ENCODE results near the gene ASCC3.
"Not testable (repeated sequence)": the region's sequence is repeated elsewhere in the genome, so short reads cannot be mapped to it uniquely, and the experiment has no call there.

Gene ASCC3

GRCh38 chr6:100657678-100658330 is 223.3 kb downstream of the ASCC3 start:
- DNase-seq (ENCODE audit: low read depth) = no peak
- TF ChIP-seq CTCF (conservative IDR thresholded peaks at IDR 0.05; ENCODE audit: low read depth, low read length) = peak; percentile 46
- H3K4me3 ChIP-seq (ENCODE audit: low read length) = no peak overlapping the region

GRCh38 chr6:100641147-100641546 is 240.0 kb downstream of the ASCC3 start:
- H3K4me3 ChIP-seq (ENCODE audit: low read length) = not testable (repeated sequence)

GRCh38 chr6:100633096-100633777 is 247.9 kb downstream of the ASCC3 start:
- no peak overlapping the region for H3K4me3 ChIP-seq (ENCODE audit: low read length)
- TF ChIP-seq CTCF (conservative IDR thresholded peaks at IDR 0.05; ENCODE audit: low read depth, low read length) = no peak
- peak; percentile 46 for DNase-seq (ENCODE audit: low read depth)

More at GRCh38 chr6:100641147-100641546, 240.0 kb downstream of the ASCC3 start:
- not testable (repeated sequence) for DNase-seq (ENCODE audit: low read depth)

- H3K4me3 ChIP-seq (ENCODE audit: low read length) = no peak overlapping the region
- TF ChIP-seq CTCF (conservative IDR thresholded peaks at IDR 0.05; ENCODE audit: low read depth, low read length) = no peak
- no peak for DNase-seq (ENCODE audit: low read depth)
These were observed 250.6 kb downstream of the ASCC3 start for GRCh38 chr6:100630536-100630935.

GRCh38 chr6:100627911-100628758 is 253.0 kb downstream of the ASCC3 start:
- DNase-seq (ENCODE audit: low read depth) = no peak
- no peak for TF ChIP-seq CTCF (conservative IDR thresholded peaks at IDR 0.05; ENCODE audit: low read depth, low read length)
- H3K4me3 ChIP-seq (ENCODE audit: low read length) = no peak overlapping the region

GRCh38 chr6:100626721-100627120 is 254.4 kb downstream of the ASCC3 start:
- TF ChIP-seq CTCF (conservative IDR thresholded peaks at IDR 0.05; ENCODE audit: low read depth, low read length) = no peak
- DNase-seq (ENCODE audit: low read depth) = no peak
- no peak overlapping the region for H3K4me3 ChIP-seq (ENCODE audit: low read length)

- H3K4me3 ChIP-seq (ENCODE audit: low read length) = no peak overlapping the region
- DNase-seq (ENCODE audit: low read depth) = no peak
- TF ChIP-seq CTCF (conservative IDR thresholded peaks at IDR 0.05; ENCODE audit: low read depth, low read length) = no peak
These were observed 258.0 kb downstream of the ASCC3 start for GRCh38 chr6:100622907-100623692.
